H1 (cell line): ENCODE data around the gene MVP. TPM values are rescaled to one million over a fixed set of nuclear protein-coding genes. Genes with fewer than 3 reads are reported as not detected.

Source experiments
- CTCF ChIA-PET: fragments of 300-600 bp; sonication (Branson Sonifier 250); formaldehyde crosslinking; loops from one replicate; lab custom pipeline; 2021; ENCODE audit not compliant: partially characterized antibody; lab: Charles Lee
- POLR2A ChIA-PET: fragments of 300-600 bp; sonication (Branson Sonifier 250); formaldehyde crosslinking; loops from one replicate; lab custom pipeline; 2021; ENCODE audit warnings: inconsistent platforms; ENCODE audit not compliant: partially characterized antibody; lab: Charles Lee
- DNase-seq, 2 experiments: peaks; one replicate each; pipeline versions ENCODE4 v3.0.0 to v3.0.0-alpha.2; 2010 to 2022; ENCODE audit warnings: low spot score in 2 of 2, low read depth in 1 of 2, mixed read lengths in 1 of 2
- FAIRE-seq: peaks from 2 replicates; lab custom pipeline; 2011; peaks lifted over from hg19 to GRCh38; lab: Jason Lieb, UNC
- H2AFZ ChIP-seq: 2 replicates; pipeline ENCODE4 v1.8.1; 2012; ENCODE audit warnings: low read length, inconsistent platforms
- H2AK5ac ChIP-seq: 2 replicates; pipeline ENCODE4 v1.6.1; 2013; ENCODE audit warnings: low read depth, low read length
- H2BK120ac ChIP-seq: replicated peaks from 2 replicates; pipeline ENCODE3; 2013; ENCODE audit warnings: low read depth, low read length, inconsistent platforms
- H2BK12ac ChIP-seq: 2 replicates; pipeline ENCODE4 v1.6.1; 2013; ENCODE audit warnings: low read depth, low read length
- H2BK15ac ChIP-seq: 2 replicates; pipeline ENCODE4 v1.6.1; 2013; ENCODE audit warnings: low read length
- H2BK20ac ChIP-seq: 2 replicates; pipeline ENCODE4 v1.6.1; 2013; ENCODE audit warnings: low read length
- H2BK5ac ChIP-seq: 2 replicates; pipeline ENCODE4 v1.6.1; 2013; ENCODE audit warnings: low read depth, low read length
- H3K14ac ChIP-seq: 2 replicates; pipeline ENCODE4 v1.6.1; 2013; ENCODE audit warnings: inconsistent platforms; ENCODE audit not compliant: insufficient read length
- H3K18ac ChIP-seq: 2 replicates; pipeline ENCODE4 v1.6.1; 2013; ENCODE audit warnings: low read length; ENCODE audit errors: extremely low read depth
- H3K23ac ChIP-seq: 2 replicates; pipeline ENCODE4 v1.6.1; 2013; ENCODE audit warnings: inconsistent platforms; ENCODE audit not compliant: insufficient read length
- H3K23me2 ChIP-seq: 2 replicates; pipeline ENCODE4 v1.6.1; 2013; ENCODE audit warnings: low read depth, low read length
- H3K27ac ChIP-seq: 2 replicates; pipeline ENCODE4 v1.6.1; 2011; ENCODE audit warnings: low read depth, low read length, inconsistent platforms
- H3K27me3 ChIP-seq, 4 experiments: replicated peaks in 1 of 4; 1 replicate in 1 of 4; 2 replicates in 3 of 4; pipeline versions ENCODE4 v1.6.1 to v1.8.1; 2011 to 2013; ENCODE audit warnings: low read length in 3 of 4, mild to moderate bottlenecking in 3 of 4, inconsistent platforms in 2 of 4, mixed read lengths in 2 of 4, moderate library complexity in 1 of 4; ENCODE audit not compliant: control insufficient read depth in 3 of 4, insufficient read depth in 3 of 4; ENCODE audit errors: extremely low read depth in 1 of 4
- H3K36me3 ChIP-seq, 4 experiments: 2 replicates each; pipeline versions ENCODE4 v1.6.1 to v1.8.1; 2011 to 2013; ENCODE audit warnings: mild to moderate bottlenecking in 4 of 4, low read length in 3 of 4, moderate library complexity in 2 of 4, control low read depth in 1 of 4, inconsistent platforms in 1 of 4; ENCODE audit not compliant: insufficient read depth in 4 of 4, control insufficient read depth in 2 of 4
- H3K4ac ChIP-seq: replicated peaks from 2 replicates; pipeline ENCODE3; 2013; ENCODE audit warnings: low read length, low read depth, mixed read lengths, inconsistent platforms; ENCODE audit not compliant: insufficient read length
- H3K4me1 ChIP-seq, 4 experiments: replicated peaks in 1 of 4; 1 replicate in 1 of 4; 2 replicates in 3 of 4; pipeline versions ENCODE4 v1.6.1 to v1.8.1; 2011 to 2013; ENCODE audit warnings: low read length in 3 of 4, inconsistent platforms in 2 of 4, mixed read lengths in 1 of 4; ENCODE audit not compliant: insufficient read depth in 4 of 4, control insufficient read depth in 3 of 4
- H3K4me2 ChIP-seq, 2 experiments: 2 replicates each; pipeline versions ENCODE4 v1.6.1 to v1.8.1; 2011 to 2013; ENCODE audit warnings: low read depth in 2 of 2, low read length in 2 of 2, control low read depth in 1 of 2, inconsistent platforms in 1 of 2, mild to moderate bottlenecking in 1 of 2; ENCODE audit not compliant: insufficient read depth in 1 of 2
- H3K4me3 ChIP-seq, 4 experiments: fragments of 200-600, 300-600 bp in 1 of 4; sonication (generic), shearing (Covaris generic), sonication (Bioruptor Twin) in 1 of 4; 2 replicates each; pipeline versions ENCODE4 v1.5.1 to v1.8.1; 2011 to 2016; ENCODE audit warnings: low read length in 4 of 4, low read depth in 3 of 4, control low read depth in 2 of 4, inconsistent platforms in 2 of 4, mild to moderate bottlenecking in 2 of 4, mixed read lengths in 1 of 4, moderate library complexity in 1 of 4; ENCODE audit not compliant: insufficient read depth in 2 of 4; ENCODE audit errors: extremely low read depth in 1 of 4
- H3K56ac ChIP-seq: replicated peaks from 2 replicates; pipeline ENCODE3; 2013; ENCODE audit warnings: low read depth, mild to moderate bottlenecking, mixed read lengths, low read length, inconsistent platforms; ENCODE audit not compliant: insufficient read length
- H3K79me1 ChIP-seq: 2 replicates; pipeline ENCODE4 v1.6.1; 2013; ENCODE audit warnings: low read depth, low read length, control low read depth
- H3K79me2 ChIP-seq, 2 experiments: 2 replicates each; pipeline versions ENCODE4 v1.6.1 to v1.8.1; 2012 to 2013; ENCODE audit warnings: low read length in 2 of 2, mild to moderate bottlenecking in 2 of 2, inconsistent platforms in 1 of 2; ENCODE audit not compliant: insufficient read depth in 2 of 2, control insufficient read depth in 1 of 2
- H3K9ac ChIP-seq, 4 experiments: replicated peaks in 1 of 4; 1 replicate in 1 of 4; 2 replicates in 3 of 4; pipeline versions ENCODE4 v1.6.1 to v1.8.1; 2011 to 2013; ENCODE audit warnings: low read depth in 3 of 4, low read length in 3 of 4, control low read depth in 2 of 4, mild to moderate bottlenecking in 2 of 4, moderate library complexity in 2 of 4, inconsistent platforms in 1 of 4; ENCODE audit errors: extremely low read depth in 1 of 4
- H3K9me3 ChIP-seq, 2 experiments: 2 replicates each; pipeline versions ENCODE4 v1.6.1 to v1.8.1; 2012 to 2013; ENCODE audit warnings: mild to moderate bottlenecking in 2 of 2, moderate library complexity in 2 of 2, control low read depth in 1 of 2, inconsistent platforms in 1 of 2, low read depth in 1 of 2, low read length in 1 of 2, mixed read lengths in 1 of 2; ENCODE audit not compliant: insufficient read depth in 2 of 2
- H4K20me1 ChIP-seq, 2 experiments: replicated peaks in 1 of 2; 2 replicates each; pipeline versions ENCODE3 to v1.8.1; 2011 to 2013; ENCODE audit warnings: inconsistent platforms in 2 of 2, low read length in 2 of 2, mild to moderate bottlenecking in 1 of 2; ENCODE audit not compliant: insufficient read depth in 2 of 2, control insufficient read depth in 1 of 2
- H4K5ac ChIP-seq: 2 replicates; pipeline ENCODE4 v1.6.1; 2013; ENCODE audit warnings: low read length, low read depth, mixed read lengths, inconsistent platforms; ENCODE audit not compliant: insufficient read length
- H4K8ac ChIP-seq: 2 replicates; pipeline ENCODE4 v1.8.0; 2013; ENCODE audit warnings: mild to moderate bottlenecking, moderate library complexity, low read length, inconsistent platforms; ENCODE audit not compliant: insufficient read depth; ENCODE audit errors: extremely low read depth
- H4K91ac ChIP-seq: replicated peaks from 2 replicates; pipeline ENCODE3; 2013; ENCODE audit warnings: low read length, mixed read lengths, inconsistent platforms; ENCODE audit not compliant: insufficient read length
- BACH1 ChIP-seq: IDR thresholded peaks from 2 replicates; pipeline ENCODE4 v1.6.1; 2012; ENCODE audit warnings: low read length, improper control_type of control experiment
- JUND ChIP-seq: IDR thresholded peaks from 2 replicates; pipeline ENCODE4 v1.6.1; 2011; ENCODE audit warnings: mild to moderate bottlenecking, improper control_type of control experiment, low read length
- MAX ChIP-seq: IDR thresholded peaks from 2 replicates; pipeline ENCODE4 v1.6.1; 2012; ENCODE audit warnings: inconsistent platforms
- NANOG ChIP-seq: IDR thresholded peaks from 2 replicates; pipeline ENCODE4 v1.6.1; 2011; ENCODE audit warnings: low read length, low read depth, mild to moderate bottlenecking, inconsistent platforms; ENCODE audit not compliant: insufficient read depth, poor library complexity, severe bottlenecking
- PHF8 ChIP-seq: fragments of 200-600 bp; sonication (generic); conservative IDR thresholded peaks from 2 replicates; pipeline ENCODE4 v1.7.1; 2012; ENCODE audit warnings: low read depth, mild to moderate bottlenecking, inconsistent platforms, low read length, moderate library complexity
- ZNF274 ChIP-seq: IDR thresholded peaks from 2 replicates; pipeline ENCODE4 v1.7.0; 2012; ENCODE audit warnings: low read length, borderline replicate concordance; ENCODE audit errors: extremely low read depth
- WGBS, 2 experiments: shearing (Covaris generic) in 1 of 2; methylation state at CpG; one replicate each; pipeline versions ENCODE4 v1.1.6 to v1.1.7; 2013 to 2015; ENCODE audit warnings: low lambda C conversion rate in 2 of 2, mixed read lengths in 2 of 2, inconsistent platforms in 1 of 2, low coverage in 1 of 2, missing lambda C conversion rate in 1 of 2; ENCODE audit not compliant: insufficient replicate concordance in 2 of 2, insufficient coverage in 1 of 2, insufficient read length in 1 of 2; ENCODE audit errors: extremely low coverage in 1 of 2, missing lambda C conversion rate in 1 of 2; 5-methylcytosine and 5-hydroxymethylcytosine counted together
- polyA plus RNA-seq, 7 experiments: library from polyadenylated mRNA; depleted of rRNA in 3 of 7; stranded (reverse) in 5 of 7; unstranded in 2 of 7; fragments of >200 nt in 5 of 7; fragments of 200-250 nt in 2 of 7; gene quantifications; 1 replicate in 5 of 7; 2 replicates in 1 of 7; 4 replicates in 1 of 7; pipeline versions ENCODE4 v1.2.1 to v1.2.3, GENCODE V29; 2011 to 2013; ENCODE audit warnings: missing spikeins in 2 of 7, mixed read lengths in 2 of 7
- total RNA-seq: library from RNA; stranded (reverse); fragmentation: NEBNext Ultra II Directional; extraction: Animal tissue kit (Norgen Biotek cat#: 25700); gene quantifications from 2 replicates; pipeline ENCODE4 v1.2.1, GENCODE V29; 2021

The MVP gene
- total and polyA plus RNA-seq, 2 of the 8 experiments (the other 6 are each of a cell fraction or from before 2014, with no cell fraction given), result 1.9 TPM

- POLR2A ChIA-PET, result interaction anchor here (1.3 to 2.5 kb wide), 8 partner anchors 10 to 74 kb away, joined by 4 to 9 read pairs (median 5); partner anchors contain the start of gene C16orf54
- H3K18ac ChIP-seq, result no peak overlapping the region
- CTCF ChIA-PET, result interaction anchor here (0.7 to 4.3 kb wide), 21 partner anchors 10 to 256 kb away, joined by 3 to 29 read pairs (median 5); no protein-coding TSS in a partner anchor
- no peaks in the 10 kb centered on the region for H3K79me1 ChIP-seq
- H4K8ac ChIP-seq, result no peak overlapping the region
- no peak for DNase-seq
- H3K27me3 ChIP-seq, result peaks cover 0 to 2% (median 0%) of the 10 kb centered on the region in 4 experiments; a peak in 2 of 7 replicates
- no peak overlapping the region for H2BK20ac ChIP-seq
- no peak overlapping the region for H3K14ac ChIP-seq
- H4K20me1 ChIP-seq, result no peaks in the 10 kb centered on the region
- H3K4me3 ChIP-seq, result no peak overlapping the region
- peaks cover 0 to 8% (median 2%) of the 10 kb centered on the region in 4 experiments; a peak in 4 of 7 replicates for H3K4me1 ChIP-seq
- peaks cover 3% of the 10 kb centered on the region for H3K23me2 ChIP-seq
- H3K4ac ChIP-seq, result no peak overlapping the region
- no peak overlapping the region for H2AFZ ChIP-seq
- H3K4me2 ChIP-seq, result no peak overlapping the region; a peak in 1 of 4 replicates
- H2AK5ac ChIP-seq, result no peak overlapping the region
- no peak overlapping the region for H3K23ac ChIP-seq
- H2BK15ac ChIP-seq, result no peak overlapping the region
- no peak for FAIRE-seq
- no peak overlapping the region for H4K5ac ChIP-seq
- TF ChIP-seq BACH1 (no peak), PHF8 (no peak), ZNF274 (no peak), MAX (no peak), JUND (no peak), NANOG (no peak)
- TF ChIP-seq, all 59 proteins: peak for 0
- no peak overlapping the region for H2BK5ac ChIP-seq
- no peak overlapping the region for H4K91ac ChIP-seq
- no peaks in the 10 kb centered on the region for H3K9me3 ChIP-seq
- no peak overlapping the region for H3K9ac ChIP-seq
- no peak overlapping the region for H3K56ac ChIP-seq
- H3K79me2 ChIP-seq, result no peaks in the 10 kb centered on the region
- 88% methylated on average over 2 of the region's 2 CpGs; no CpG with 5 or more reads in 1 of the 2 experiments for WGBS, 2 experiments
- no peak overlapping the region for H2BK12ac ChIP-seq
- no peak overlapping the region for H2BK120ac ChIP-seq
- H3K36me3 ChIP-seq, result no peaks in the 10 kb centered on the region
- H3K27ac ChIP-seq, result no peak overlapping the region
Measured at GRCh38 chr16:29784157-29784556, 36.1 kb upstream of the MVP start.
